GM21515 (cell line): ENCODE data around the gene GALE.

Experiments used
- ATAC-seq: cut with Tn5 transposase; IDR thresholded peaks from one replicate; pipeline ENCODE4 v1.9.1; 2021; ENCODE audit not compliant: unreplicated experiment

The GALE gene

GRCh38 chr1:23756676-23757075 is 43.9 kb downstream of the GALE start:
- no peak for ATAC-seq

GRCh38 chr1:23752909-23753308 is 47.6 kb downstream of the GALE start:
- ATAC-seq = no peak

- no peak for ATAC-seq
Observed at GRCh38 chr1:23751815-23752200, 48.7 kb downstream of the GALE start.

- ATAC-seq = no peak
Observed at GRCh38 chr1:23751050-23751814, 49.3 kb downstream of the GALE start.

- no peak for ATAC-seq
Observed at GRCh38 chr1:23748016-23748415, 52.5 kb downstream of the GALE start.
